ENCODE results near the gene YARS1.

Gene YARS1

GRCh38 chr1:32817159-32817814 is at the start of gene YARS1, which contains the start of gene S100PBP:
YARS1 (minus strand) TSS chr1:32817358; CDS start chr1:32817244, 114 bp downstream.
S100PBP (plus strand) TSS chr1:32817653; CDS start chr1:32826100, 8,447 bp downstream.
- peak; percentile 99 for DNase-seq (ENCODE audit: low spot score)

DNA sequence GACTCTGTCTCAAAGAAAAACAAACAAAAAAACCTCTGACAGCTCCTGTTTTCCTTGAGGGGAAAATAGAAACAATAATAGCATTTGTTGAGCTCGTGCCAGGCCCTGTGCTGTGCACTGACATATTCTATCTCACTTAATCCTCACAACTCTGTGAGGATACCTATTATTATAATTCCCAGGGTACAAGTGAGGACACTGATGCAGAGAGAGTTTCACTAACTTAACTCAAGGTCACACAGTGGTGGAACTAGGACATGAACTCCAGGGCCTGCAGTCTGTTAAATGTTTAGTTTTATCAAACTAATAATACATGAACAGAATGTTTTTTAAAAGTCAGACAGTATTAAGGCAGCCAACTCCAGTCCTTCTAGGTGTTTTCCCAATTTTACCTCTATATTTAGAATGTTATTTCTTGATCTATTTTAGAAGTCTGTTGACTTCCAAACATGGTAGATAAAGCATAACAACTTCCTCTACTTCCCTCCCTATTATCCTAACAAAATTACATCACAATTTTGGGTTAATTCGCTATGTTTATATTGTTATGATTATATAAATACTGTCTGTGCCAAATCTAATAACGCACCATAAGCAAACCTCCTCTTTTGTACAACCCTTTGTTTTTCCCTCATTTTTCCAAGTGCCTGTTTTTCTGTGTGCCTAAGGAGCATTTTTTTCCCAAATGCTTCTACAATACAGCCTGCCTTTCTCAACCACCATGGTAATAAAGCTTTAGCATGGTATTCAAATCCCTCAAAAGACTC is 48.7 kb upstream of the YARS1 start:
- no peak for DNase-seq (ENCODE audit: low spot score)

DNA sequence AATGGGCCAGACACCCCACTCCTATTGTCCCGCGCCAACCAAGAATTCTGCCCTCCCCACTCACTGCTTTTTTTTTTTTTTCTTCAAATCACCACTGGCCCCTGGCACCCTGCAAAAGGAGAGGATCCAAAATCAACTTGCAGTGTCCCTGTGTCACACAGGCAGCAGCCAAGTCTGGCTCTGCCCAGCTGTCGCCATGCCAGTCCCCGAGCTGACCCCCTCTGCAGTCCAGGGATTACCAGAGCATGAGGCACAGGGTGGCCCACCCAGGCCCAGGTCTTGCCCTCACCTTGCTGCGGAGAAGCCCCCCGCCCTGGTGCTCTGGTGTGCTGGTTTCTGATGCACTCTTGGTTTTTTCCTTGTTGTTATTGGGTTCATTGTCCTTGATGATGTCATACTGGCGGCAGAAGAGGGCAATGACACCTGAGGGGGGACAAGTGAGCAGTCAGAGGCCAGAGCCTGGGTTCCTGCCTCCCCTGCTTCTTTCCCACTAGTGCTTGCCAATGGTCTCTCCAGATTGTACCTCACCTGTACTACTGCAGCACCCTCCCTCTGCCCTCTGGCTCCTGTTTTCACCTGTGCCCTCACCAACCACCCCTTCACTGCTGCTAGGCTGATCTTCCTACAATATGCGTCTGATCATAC is 47.3 kb upstream of the YARS1 start:
- DNase-seq (ENCODE audit: low spot score): no peak

- no peak for DNase-seq (ENCODE audit: low spot score)
These were observed 46.7 kb upstream of the YARS1 start for GRCh38 chr1:32863881-32864245.

DNA sequence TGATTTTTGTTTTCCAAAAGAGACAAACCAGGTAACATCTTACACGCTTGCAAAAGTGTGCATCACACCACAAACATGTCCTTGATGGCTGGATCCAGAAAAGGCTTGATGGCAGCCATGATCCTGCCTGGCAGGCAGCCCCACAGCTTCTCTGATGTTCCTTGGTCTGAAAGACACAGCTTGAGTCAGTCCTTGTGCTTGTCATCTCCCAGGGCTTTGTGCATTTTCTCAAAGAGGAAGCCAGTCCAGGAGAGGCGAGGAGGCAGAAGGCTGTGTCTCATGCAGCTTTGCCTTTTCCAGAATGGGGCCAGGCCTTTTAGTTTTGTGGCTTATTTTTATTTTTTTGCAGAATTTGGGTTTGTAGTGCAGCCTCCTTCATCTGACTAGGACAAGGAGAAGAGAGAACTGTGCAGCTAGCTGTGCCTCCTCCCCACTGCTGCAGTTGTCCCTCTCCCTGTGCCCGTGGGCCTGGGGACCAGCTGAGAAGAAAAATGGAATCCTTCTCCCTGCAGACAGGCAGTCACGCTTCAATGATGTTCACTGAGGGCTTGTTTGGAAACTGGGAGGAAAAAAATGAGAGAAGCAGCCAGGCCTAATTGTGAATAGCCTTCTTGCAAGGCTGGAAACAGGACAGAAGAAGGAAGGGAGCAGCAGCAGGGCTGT is 46.2 kb upstream of the YARS1 start:
- DNase-seq (ENCODE audit: low spot score): no peak

GRCh38 chr1:32861904-32862695 is 44.9 kb upstream of the YARS1 start:
- peak; percentile 38 for DNase-seq (ENCODE audit: low spot score)

GRCh38 chr1:32860566-32860965 is 43.4 kb upstream of the YARS1 start:
- DNase-seq (ENCODE audit: low spot score): no peak

- no peak for DNase-seq (ENCODE audit: low spot score)
These were observed 42.8 kb upstream of the YARS1 start for GRCh38 chr1:32859915-32860314.

DNA sequence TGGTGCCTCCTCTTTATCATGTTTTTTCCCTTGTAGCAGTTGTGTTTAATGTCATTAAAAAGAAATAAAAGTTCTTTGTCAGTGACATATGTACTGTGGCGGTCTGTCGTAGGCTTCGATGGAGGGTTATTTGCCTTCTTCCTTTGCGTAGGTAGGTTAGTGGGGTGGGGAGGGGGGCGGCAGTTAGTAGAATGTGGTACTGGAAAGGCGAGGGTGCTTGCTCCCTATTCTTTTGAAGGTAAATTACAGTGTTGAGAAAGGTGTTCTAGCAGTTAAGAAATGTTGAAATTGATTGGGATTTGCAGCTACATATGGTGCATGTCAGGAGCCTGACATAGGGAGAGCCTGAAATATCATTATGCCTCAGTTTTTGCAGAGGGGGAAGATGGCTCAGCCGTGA is 41.6 kb upstream of the YARS1 start:
- DNase-seq (ENCODE audit: low spot score): no peak

- DNase-seq (ENCODE audit: low spot score): no peak
These were observed 41.0 kb upstream of the YARS1 start for GRCh38 chr1:32858136-32858535.

DNA sequence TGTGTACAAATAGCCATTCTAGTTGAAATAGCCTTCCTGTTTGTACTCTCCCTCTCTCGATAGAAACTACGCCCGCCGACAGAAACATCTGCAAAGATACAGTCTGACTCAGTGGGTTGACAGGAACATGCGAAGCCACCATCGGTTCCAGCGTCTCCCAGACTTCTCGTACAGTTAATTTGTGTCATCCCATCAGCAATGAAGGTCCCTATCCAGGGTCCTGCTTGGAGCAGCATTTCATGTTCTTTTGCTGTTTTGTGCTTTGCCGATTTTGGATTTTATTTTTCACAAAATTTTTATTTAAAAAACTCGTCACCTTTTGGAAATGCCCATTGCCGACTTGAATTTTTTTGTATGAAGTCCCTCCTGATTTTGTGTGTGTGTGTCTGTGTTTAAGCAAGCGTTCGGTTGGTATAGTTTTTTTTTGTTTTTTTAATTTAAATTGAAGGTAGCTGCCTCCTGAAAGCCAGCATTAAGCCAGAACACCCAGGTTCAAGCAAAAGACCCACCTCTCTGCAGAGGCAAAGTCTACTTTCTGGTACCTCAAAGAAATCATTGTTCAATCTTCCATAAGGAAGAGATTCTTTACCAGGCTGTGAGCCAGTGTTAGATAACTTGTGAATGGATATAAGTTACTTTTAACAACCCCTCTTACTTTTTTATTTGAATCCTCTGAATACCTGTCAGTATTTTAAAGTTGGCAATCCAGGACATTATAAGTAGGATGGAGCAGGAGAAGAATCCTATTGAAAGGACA is 38.9 kb upstream of the YARS1 start:
- DNase-seq (ENCODE audit: low spot score): no peak

DNA sequence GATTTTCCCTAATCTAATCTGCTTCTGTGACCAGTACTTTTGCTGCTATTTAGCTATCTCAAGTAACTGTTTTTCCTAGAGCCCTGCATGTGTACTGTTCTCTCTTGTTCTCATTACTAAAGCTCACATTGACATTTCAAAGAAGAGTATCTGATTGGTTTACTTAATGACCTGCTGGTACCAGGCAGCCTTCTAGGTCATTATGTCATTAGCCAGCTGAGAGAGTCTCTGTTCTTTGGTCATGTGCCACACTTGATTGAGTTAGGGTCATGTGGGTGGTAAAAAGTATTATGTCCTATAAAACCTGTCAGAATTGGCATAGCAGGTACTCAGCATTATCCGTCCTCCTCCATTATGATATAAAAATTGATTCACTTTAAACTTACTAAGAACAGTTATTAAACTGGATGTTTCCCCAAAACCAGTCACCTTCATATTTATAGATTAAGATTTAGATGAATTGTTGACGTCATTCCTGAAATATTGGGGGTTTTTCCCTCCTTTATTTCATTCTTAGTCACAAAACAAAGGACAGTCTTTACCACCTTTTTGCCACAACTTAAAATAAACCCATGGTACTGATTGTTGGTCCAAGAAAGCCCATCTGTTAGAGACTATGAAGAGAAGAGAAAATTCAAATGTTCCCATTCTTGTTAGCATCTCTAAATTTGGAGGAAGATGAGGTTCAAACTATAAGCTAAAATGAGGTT is 31.4 kb upstream of the YARS1 start:
- DNase-seq (ENCODE audit: low spot score): no peak

- no peak for DNase-seq (ENCODE audit: low spot score)
These were observed 14.7 kb upstream of the YARS1 start for GRCh38 chr1:32831878-32832277.

GRCh38 chr1:32830092-32830852 is 13.1 kb upstream of the YARS1 start:
- DNase-seq (ENCODE audit: low spot score): no peak

GRCh38 chr1:32828341-32828740 is 11.2 kb upstream of the YARS1 start:
- DNase-seq (ENCODE audit: low spot score): no peak

DNA sequence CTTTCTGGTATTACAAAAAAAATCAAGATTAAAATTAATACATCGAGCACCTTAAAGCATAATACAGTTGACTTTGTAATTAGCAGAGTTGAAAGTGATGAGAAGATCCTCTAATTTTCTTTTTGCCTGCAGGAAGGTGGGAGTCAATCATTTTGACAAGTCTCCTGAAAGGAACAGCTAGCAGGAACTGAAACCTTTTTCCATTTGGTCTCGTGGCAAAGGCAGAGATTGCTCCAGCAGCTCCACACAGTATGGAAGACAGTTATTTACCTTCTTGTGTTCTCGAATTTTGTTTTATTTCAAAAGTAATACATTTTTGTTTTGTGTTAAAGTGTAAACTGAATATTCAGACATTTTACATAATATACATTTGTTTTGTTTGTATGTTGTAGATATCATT is 8.0 kb upstream of the YARS1 start:
- DNase-seq (ENCODE audit: low spot score): no peak

DNA sequence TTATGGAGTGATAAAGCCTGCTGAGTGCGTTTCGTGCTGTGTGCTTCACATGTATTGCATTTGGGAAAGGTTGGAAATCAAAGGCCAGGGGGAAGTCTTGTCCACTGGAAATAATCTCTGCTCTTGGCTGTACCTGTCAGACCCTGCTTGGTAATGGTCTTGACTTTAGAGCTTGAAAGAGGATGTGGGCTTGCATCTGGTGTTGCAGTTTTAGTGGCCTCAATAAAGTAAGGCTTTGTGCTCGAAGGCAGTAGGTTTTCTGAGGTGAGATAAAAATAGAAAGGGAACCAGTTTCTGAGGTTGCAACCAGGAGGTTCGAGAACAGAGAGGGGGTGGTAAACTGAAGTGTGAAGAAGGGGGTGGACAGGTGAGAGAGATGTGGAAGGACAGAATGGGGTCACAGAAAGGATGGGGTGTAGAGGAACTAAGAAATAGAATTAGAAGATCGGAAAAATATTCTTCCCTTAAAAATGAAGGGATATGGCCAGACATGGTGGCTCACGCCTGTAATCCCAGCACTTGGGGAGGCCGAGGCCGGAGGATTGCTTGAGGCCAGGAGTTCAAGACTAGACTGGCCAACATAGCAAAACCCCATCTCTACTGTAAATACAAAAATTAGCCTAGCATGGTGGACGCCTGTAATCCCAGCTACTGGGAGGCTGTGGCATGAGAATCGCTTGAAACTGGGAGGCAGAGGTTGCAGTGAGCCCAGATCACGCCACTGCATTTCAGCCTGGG is 1.8 kb upstream of the YARS1 start:
- no peak for DNase-seq (ENCODE audit: low spot score)

DNA sequence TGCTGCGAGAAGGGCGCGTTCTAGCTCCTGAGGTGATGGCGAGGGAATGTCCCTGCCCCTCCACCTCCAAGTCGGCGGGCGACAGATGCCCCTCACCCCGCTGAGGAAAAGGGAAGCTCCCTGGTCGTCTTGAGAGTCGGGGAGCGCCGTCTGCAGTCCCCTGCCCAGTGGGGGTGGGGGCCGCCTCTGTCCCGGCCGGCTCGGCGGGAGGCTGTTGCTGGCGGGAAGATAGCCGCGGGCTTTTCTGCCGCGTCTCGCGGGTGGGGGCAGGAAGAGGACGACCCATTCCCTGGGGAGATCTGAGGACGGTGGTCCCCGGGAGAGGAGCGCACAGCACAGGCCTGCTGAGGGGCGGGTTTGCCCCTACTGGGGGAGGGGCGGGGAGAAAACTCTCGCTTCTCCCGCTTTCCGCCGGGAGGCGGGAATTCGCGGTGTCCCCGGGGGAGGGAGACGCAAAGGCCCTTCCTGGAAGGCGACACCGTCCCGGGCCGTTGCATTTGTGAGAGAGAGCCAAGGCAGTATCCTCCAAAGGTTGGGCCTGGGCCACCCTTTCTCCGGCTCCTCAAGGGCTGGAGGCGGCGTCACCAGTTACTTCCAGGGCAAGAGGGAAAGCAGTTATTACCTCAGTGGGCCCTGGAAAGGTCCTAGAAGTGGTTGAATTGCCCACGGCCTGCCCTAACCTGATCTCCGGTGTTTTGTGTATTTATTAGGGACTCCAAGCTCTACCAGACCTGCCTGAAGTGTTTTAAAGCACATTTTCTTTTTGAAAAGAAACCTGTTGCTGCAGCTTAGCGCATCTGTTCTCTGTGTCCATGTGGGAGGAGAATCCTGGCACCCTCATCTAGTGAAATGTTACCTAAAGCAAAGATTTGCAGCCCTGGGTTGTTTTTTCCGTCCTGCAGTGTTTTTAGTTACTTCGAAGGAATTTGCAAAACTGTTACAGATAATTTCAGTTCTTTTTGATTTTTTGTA is 943 bp upstream of the YARS1 start:
- DNase-seq (ENCODE audit: low spot score): peak; percentile 64

All from AG08395 (cell line).